Mesenchymal stem cell (in vitro differentiated cells and primary cell): ENCODE results near the gene MALT1.

Experiments
- DNase-seq: peaks from one replicate; pipeline ENCODE4 v3.0.0-alpha.2; 2013
- H2AFZ ChIP-seq: one replicate; pipeline ENCODE4 v1.6.1; 2013; ENCODE audit warnings: low read depth, mild to moderate bottlenecking, control low read depth, inconsistent platforms, low read length, moderate library complexity
- H2AK5ac ChIP-seq: 2 replicates; pipeline ENCODE4 v1.6.1; 2013; ENCODE audit warnings: low read length, moderate library complexity, mild to moderate bottlenecking, inconsistent platforms; ENCODE audit not compliant: severe bottlenecking
- H2BK120ac ChIP-seq: one replicate; pipeline ENCODE4 v1.6.1; 2013; ENCODE audit warnings: low read depth, mild to moderate bottlenecking, inconsistent platforms, low read length, moderate library complexity
- H2BK12ac ChIP-seq, 2 experiments: one replicate each; pipeline ENCODE4 v1.6.1; 2013; ENCODE audit warnings: inconsistent platforms in 2 of 2, low read length in 2 of 2, mild to moderate bottlenecking in 2 of 2, moderate library complexity in 2 of 2, control low read depth in 1 of 2
- H2BK15ac ChIP-seq: one replicate; pipeline ENCODE4 v1.6.1; 2013; ENCODE audit warnings: mild to moderate bottlenecking, low read depth, inconsistent platforms; ENCODE audit not compliant: poor library complexity, severe bottlenecking
- H2BK5ac ChIP-seq: 2 replicates; pipeline ENCODE4 v1.6.1; 2013; ENCODE audit warnings: low read depth, mild to moderate bottlenecking, low read length, control low read depth, inconsistent platforms; ENCODE audit not compliant: poor library complexity, severe bottlenecking
- H3K14ac ChIP-seq, 2 experiments: one replicate each; pipeline ENCODE4 v1.6.1; 2013; ENCODE audit warnings: inconsistent platforms in 2 of 2, low read length in 2 of 2, control low read depth in 1 of 2, mild to moderate bottlenecking in 1 of 2, moderate library complexity in 1 of 2
- H3K18ac ChIP-seq, 2 experiments: one replicate each; pipeline ENCODE4 v1.6.1; 2013; ENCODE audit warnings: inconsistent platforms in 2 of 2, low read length in 2 of 2, control low read depth in 1 of 2, low read depth in 1 of 2, mild to moderate bottlenecking in 1 of 2
- H3K23ac ChIP-seq, 2 experiments: one replicate each; pipeline ENCODE4 v1.6.1; 2013; ENCODE audit warnings: inconsistent platforms in 2 of 2, low read length in 2 of 2, mild to moderate bottlenecking in 2 of 2, moderate library complexity in 2 of 2, control low read depth in 1 of 2
- H3K27ac ChIP-seq: 2 replicates; pipeline ENCODE4 v1.5.1; 2013; ENCODE audit warnings: mild to moderate bottlenecking, moderate library complexity, low read length, control low read depth, inconsistent platforms; ENCODE audit not compliant: poor library complexity, severe bottlenecking
- H3K27me3 ChIP-seq, 2 experiments: 2 replicates each; pipeline versions ENCODE4 v1.6.1 to v1.7.0; 2013; ENCODE audit warnings: low read length in 2 of 2, mild to moderate bottlenecking in 2 of 2, moderate library complexity in 2 of 2, control low read depth in 1 of 2, inconsistent platforms in 1 of 2; ENCODE audit not compliant: control insufficient read depth in 1 of 2, insufficient read depth in 1 of 2
- H3K36me3 ChIP-seq, 2 experiments: 2 replicates each; pipeline versions ENCODE4 v1.6.1 to v1.7.0; 2013; ENCODE audit warnings: low read length in 2 of 2, control low read depth in 1 of 2, inconsistent platforms in 1 of 2, low read depth in 1 of 2, mild to moderate bottlenecking in 1 of 2; ENCODE audit not compliant: insufficient read depth in 2 of 2, control insufficient read depth in 1 of 2
- H3K4ac ChIP-seq, 2 experiments: one replicate each; pipeline ENCODE4 v1.6.1; 2013; ENCODE audit warnings: inconsistent platforms in 2 of 2, low read length in 2 of 2, mild to moderate bottlenecking in 2 of 2, moderate library complexity in 2 of 2, control low read depth in 1 of 2, low read depth in 1 of 2
- H3K4me1 ChIP-seq: 2 replicates; pipeline ENCODE4 v1.6.1; 2013; ENCODE audit warnings: low read depth, low read length, control low read depth; ENCODE audit not compliant: control insufficient read depth, insufficient read depth
- H3K4me2 ChIP-seq: 2 replicates; pipeline ENCODE4 v1.6.1; 2013; ENCODE audit warnings: low read length, mild to moderate bottlenecking, inconsistent platforms; ENCODE audit not compliant: poor library complexity, severe bottlenecking
- H3K4me3 ChIP-seq, 2 experiments: 2 replicates each; pipeline versions ENCODE4 v1.5.1 to v1.7.0; 2013; ENCODE audit warnings: low read length in 2 of 2, mild to moderate bottlenecking in 2 of 2, control low read depth in 1 of 2, low read depth in 1 of 2; ENCODE audit not compliant: insufficient read depth in 1 of 2
- H3K79me1 ChIP-seq: replicated peaks from 2 replicates; pipeline ENCODE4 v1.6.1; 2013; ENCODE audit warnings: mild to moderate bottlenecking, control low read depth, low read length, inconsistent platforms; ENCODE audit not compliant: poor library complexity, severe bottlenecking
- H3K9ac ChIP-seq: 2 replicates; pipeline ENCODE4 v1.7.0; 2013; ENCODE audit warnings: mild to moderate bottlenecking, low read length, moderate library complexity
- H3K9me3 ChIP-seq: 2 replicates; pipeline ENCODE4 v1.7.0; 2013; ENCODE audit warnings: mild to moderate bottlenecking, low read length; ENCODE audit not compliant: control insufficient read depth
- H4K8ac ChIP-seq: one replicate; pipeline ENCODE4 v1.6.1; 2013; ENCODE audit warnings: inconsistent platforms, mild to moderate bottlenecking, low read length, moderate library complexity
- H4K91ac ChIP-seq: one replicate; pipeline ENCODE4 v1.6.1; 2013; ENCODE audit warnings: mild to moderate bottlenecking, low read length, inconsistent platforms
- WGBS: methylation state at CpG from one replicate; pipeline ENCODE4 v1.1.7; 2013; ENCODE audit warnings: mixed read lengths; 5-methylcytosine and 5-hydroxymethylcytosine counted together

MALT1 gene

GRCh38 chr18:58800582-58800981 lies 129.3 kb downstream of the MALT1 start:
- Histone ChIP-seq H2AK5ac (no peak overlapping the region), H3K36me3 (no peaks in the 10 kb centered on the region), H3K9me3 (no peaks in the 10 kb centered on the region), H4K91ac (no peak overlapping the region), H3K4me3 (no peak overlapping the region), H3K79me1 (no peaks in the 10 kb centered on the region), H3K14ac (peak overlapping the region in 1 of 2 experiments; percentile 37), H3K23ac (no peak overlapping the region), H3K27me3 (no peaks in the 10 kb centered on the region), H4K8ac (peak overlapping the region; percentile 4), H3K18ac (no peak overlapping the region), H2AFZ (no peak overlapping the region), H2BK5ac (no peak overlapping the region), H3K9ac (no peak overlapping the region), H3K27ac (no peak overlapping the region), H3K4me1 (no peaks in the 10 kb centered on the region), H2BK12ac (no peak overlapping the region), H2BK120ac (no peak overlapping the region), H3K4ac (no peak overlapping the region), H2BK15ac (no peak overlapping the region), H3K4me2 (no peak overlapping the region)
- no peak for DNase-seq
- WGBS, result 82% methylated on average over 3 of the region's 4 CpGs

- Histone ChIP-seq H3K4me1 (no peaks in the 10 kb centered on the region), H4K91ac (no peak overlapping the region), H3K4ac (no peak overlapping the region), H2BK5ac (no peak overlapping the region), H3K18ac (no peak overlapping the region), H2AK5ac (no peak overlapping the region), H3K79me1 (no peaks in the 10 kb centered on the region), H3K9ac (no peak overlapping the region), H3K27ac (no peak overlapping the region), H2BK15ac (no peak overlapping the region), H2BK12ac (no peak overlapping the region), H4K8ac (no peak overlapping the region), H3K23ac (no peak overlapping the region), H2BK120ac (no peak overlapping the region), H2AFZ (no peak overlapping the region), H3K9me3 (no peaks in the 10 kb centered on the region), H3K4me3 (no peak overlapping the region), H3K4me2 (no peak overlapping the region), H3K27me3 (no peaks in the 10 kb centered on the region), H3K36me3 (no peaks in the 10 kb centered on the region), H3K14ac (no peak overlapping the region)
- WGBS, result 76% methylated on average over 5 of the region's 5 CpGs
- no peak for DNase-seq
Observed at GRCh38 chr18:58802959-58803358, 131.7 kb downstream of the MALT1 start.

GRCh38 chr18:58803978-58804377 lies 132.7 kb downstream of the MALT1 start:
- Histone ChIP-seq H3K4me2 (no peak overlapping the region), H2BK12ac (no peak overlapping the region), H3K18ac (no peak overlapping the region), H2AFZ (no peak overlapping the region), H3K9ac (no peak overlapping the region), H2BK15ac (no peak overlapping the region), H3K27me3 (no peaks in the 10 kb centered on the region), H3K27ac (no peak overlapping the region), H3K4me3 (no peak overlapping the region), H3K36me3 (no peaks in the 10 kb centered on the region), H3K4ac (no peak overlapping the region), H2AK5ac (no peak overlapping the region), H4K91ac (no peak overlapping the region), H3K14ac (no peak overlapping the region), H3K9me3 (no peaks in the 10 kb centered on the region), H2BK5ac (no peak overlapping the region), H3K79me1 (no peaks in the 10 kb centered on the region), H3K4me1 (no peaks in the 10 kb centered on the region), H3K23ac (no peak overlapping the region), H2BK120ac (no peak overlapping the region), H4K8ac (no peak overlapping the region)
- no peak for DNase-seq
- WGBS, result 97% methylated on average over 4 of the region's 4 CpGs
